ENCODE results near the gene BICDL2. TPM values are rescaled to one million over a fixed set of nuclear protein-coding genes. Genes with fewer than 3 reads are reported as not detected.

Gene BICDL2
- total and polyA plus RNA-seq, 2 donors (not counting 3 experiments of a cell fraction or from before 2014, with no cell fraction given), result not detected

DNA sequence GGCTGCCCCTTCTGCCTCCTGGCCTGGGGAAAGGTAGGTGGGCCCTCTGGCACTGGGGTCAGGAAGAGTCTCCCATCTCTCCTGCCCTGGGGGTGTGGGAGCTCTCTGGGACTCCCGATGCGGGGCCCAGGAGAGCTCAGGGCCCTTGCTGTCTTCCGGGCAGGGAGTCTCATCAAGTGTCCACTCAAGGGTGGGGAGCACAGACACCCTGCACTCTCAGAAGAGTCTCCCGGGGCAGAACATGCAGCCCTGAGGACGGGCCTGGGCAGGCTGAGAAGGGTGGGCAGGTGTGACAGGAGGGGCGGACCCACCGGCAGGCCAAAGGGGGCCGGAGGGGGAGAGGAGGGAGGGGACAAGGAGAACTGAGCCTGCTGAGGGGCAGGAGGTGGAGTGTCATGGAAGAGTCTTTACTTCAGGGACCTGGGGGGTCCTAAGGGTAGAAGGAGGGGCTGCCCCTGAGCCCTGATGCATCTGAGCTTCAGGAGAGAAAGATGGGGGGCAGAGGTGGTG is 48.1 kb downstream of the BICDL2 start:
- Histone ChIP-seq H3K27me3 (ENCODE audit: control insufficient read depth in 2 of 2, insufficient read depth in 2 of 2, low read length in 2 of 2) (peaks cover 0 to 5% of the 10 kb centered on the region in 2 experiments), H3K4me2 (ENCODE audit: insufficient read depth, low read length) (no peak overlapping the region), H3K4me3 (replicated peaks in 1 of 3; ENCODE audit: insufficient read depth in 1 of 3, low read depth in 1 of 3, low read length in 3 of 3) (no peak overlapping the region), H3K9me3 (replicated peaks; ENCODE audit: control insufficient read depth, insufficient read depth, low read length) (no peaks in the 10 kb centered on the region), H3K79me2 (ENCODE audit: control insufficient read depth, insufficient read depth, low read length) (no peaks in the 10 kb centered on the region), H3K4me1 (ENCODE audit: control insufficient read depth, extremely low read depth, insufficient read depth, low read length) (no peaks in the 10 kb centered on the region), H2AFZ (ENCODE audit: low read depth, low read length) (no peak overlapping the region), H3K9ac (replicated peaks; ENCODE audit: extremely low read depth, insufficient read depth, low read length) (no peak overlapping the region), H3K27ac (ENCODE audit: insufficient read depth, low read depth, low read length) (no peak overlapping the region), H3K9me1 (replicated peaks; ENCODE audit: control insufficient read depth, extremely low read depth, insufficient read depth, low read length) (no peaks in the 10 kb centered on the region), H3K36me3 (ENCODE audit: control insufficient read depth in 2 of 2, extremely low read depth in 1 of 2, insufficient read depth in 2 of 2, low read length in 2 of 2) (no peaks in the 10 kb centered on the region), H4K20me1 (replicated peaks; ENCODE audit: control insufficient read depth, extremely low read depth, insufficient read depth, low read length) (no peaks in the 10 kb centered on the region)
- FAIRE-seq, result no peak
- ChIA-PET CTCF (interaction anchor here (0.5 to 0.9 kb wide), 2 partner anchors 40 to 43 kb away, joined by 3 to 4 read pairs; no protein-coding TSS in a partner anchor), POLR2A (no interaction called here)
- TF ChIP-seq CTCF (IDR thresholded peaks at IDR 0.05; ENCODE audit: extremely low read depth in 1 of 2, insufficient read depth in 1 of 2, low read depth in 1 of 2, low read length in 2 of 2) (no peak), MAX (IDR thresholded peaks at IDR 0.05; ENCODE audit: insufficient read depth, insufficient read length) (no peak), EZH2 (IDR thresholded peaks at IDR 0.05; ENCODE audit: borderline replicate concordance, low read depth, low read length, severe bottlenecking) (no peak), MYC (IDR thresholded peaks at IDR 0.05; ENCODE audit: low read depth, low read length) (no peak), POLR2AphosphoS5 (IDR thresholded peaks at IDR 0.05; ENCODE audit: insufficient read depth, low read depth, low read length) (no peak), JUN (IDR thresholded peaks at IDR 0.05; ENCODE audit: borderline replicate concordance, insufficient read depth, insufficient read length, low read depth) (no peak), POLR2A (IDR thresholded peaks at IDR 0.05; ENCODE audit: low read depth, low read length) (no peak), GATA2 (IDR thresholded peaks at IDR 0.05; ENCODE audit: insufficient read depth, insufficient read length, low read depth, low read length) (no peak), FOS (IDR thresholded peaks at IDR 0.05; ENCODE audit: borderline replicate concordance, insufficient read depth, low read length) (no peak)
- no TSS peak for BruUV-seq (replicated peaks)
- no peak for DNase-seq (ENCODE audit: low read depth, low spot score)
- intact Hi-C loops (cut with micrococcal nuclease), result no loop called here
- dilution Hi-C loops (cut with MboI; ENCODE audit: extremely low pct_ligation_motif_present, low sequenced_read_pairs), result no loop called here
